ENCODE data around the gene KLF3.

DNA sequence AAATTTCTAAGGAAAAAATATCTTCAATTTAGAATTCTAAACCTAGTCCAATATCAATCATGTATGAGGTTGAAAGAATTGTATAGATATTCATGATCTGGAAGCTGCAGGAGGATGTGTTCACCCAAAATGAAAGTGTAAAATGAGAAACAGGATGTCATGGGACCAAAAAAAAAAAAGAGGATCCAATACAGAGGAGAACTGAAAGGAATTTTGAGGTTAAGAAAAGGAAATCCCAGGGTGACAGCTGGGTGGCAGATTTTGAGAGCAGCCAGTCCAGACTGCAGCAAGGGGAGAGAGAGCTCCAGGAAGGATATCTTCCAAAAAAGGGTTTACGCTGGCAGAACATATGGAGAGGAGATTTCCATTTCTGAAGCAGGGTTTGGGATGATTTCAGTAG, 79.9 kb downstream of the KLF3 start:
- no peak for TF ChIP-seq MAFK (IDR thresholded peaks at IDR 0.05; ENCODE audit: low read depth, low read length)
- TF ChIP-seq MXI1 (IDR thresholded peaks at IDR 0.05; ENCODE audit: borderline replicate concordance, low read depth, low read length), result no peak
- TF ChIP-seq, protein P1, sequence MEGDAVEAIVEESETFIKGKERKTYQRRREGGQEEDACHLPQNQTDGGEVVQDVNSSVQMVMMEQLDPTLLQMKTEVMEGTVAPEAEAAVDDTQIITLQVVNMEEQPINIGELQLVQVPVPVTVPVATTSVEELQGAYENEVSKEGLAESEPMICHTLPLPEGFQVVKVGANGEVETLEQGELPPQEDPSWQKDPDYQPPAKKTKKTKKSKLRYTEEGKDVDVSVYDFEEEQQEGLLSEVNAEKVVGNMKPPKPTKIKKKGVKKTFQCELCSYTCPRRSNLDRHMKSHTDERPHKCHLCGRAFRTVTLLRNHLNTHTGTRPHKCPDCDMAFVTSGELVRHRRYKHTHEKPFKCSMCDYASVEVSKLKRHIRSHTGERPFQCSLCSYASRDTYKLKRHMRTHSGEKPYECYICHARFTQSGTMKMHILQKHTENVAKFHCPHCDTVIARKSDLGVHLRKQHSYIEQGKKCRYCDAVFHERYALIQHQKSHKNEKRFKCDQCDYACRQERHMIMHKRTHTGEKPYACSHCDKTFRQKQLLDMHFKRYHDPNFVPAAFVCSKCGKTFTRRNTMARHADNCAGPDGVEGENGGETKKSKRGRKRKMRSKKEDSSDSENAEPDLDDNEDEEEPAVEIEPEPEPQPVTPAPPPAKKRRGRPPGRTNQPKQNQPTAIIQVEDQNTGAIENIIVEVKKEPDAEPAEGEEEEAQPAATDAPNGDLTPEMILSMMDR (conservative IDR thresholded peaks at IDR 0.05; ENCODE audit: low read depth, low read length), result no peak
- no peak for TF ChIP-seq RAD21 (IDR thresholded peaks at IDR 0.05; ENCODE audit: low read length)
- TF ChIP-seq POLR2A (IDR thresholded peaks at IDR 0.05; ENCODE audit: low read depth, low read length), result no peak
- TF ChIP-seq, protein P2, sequence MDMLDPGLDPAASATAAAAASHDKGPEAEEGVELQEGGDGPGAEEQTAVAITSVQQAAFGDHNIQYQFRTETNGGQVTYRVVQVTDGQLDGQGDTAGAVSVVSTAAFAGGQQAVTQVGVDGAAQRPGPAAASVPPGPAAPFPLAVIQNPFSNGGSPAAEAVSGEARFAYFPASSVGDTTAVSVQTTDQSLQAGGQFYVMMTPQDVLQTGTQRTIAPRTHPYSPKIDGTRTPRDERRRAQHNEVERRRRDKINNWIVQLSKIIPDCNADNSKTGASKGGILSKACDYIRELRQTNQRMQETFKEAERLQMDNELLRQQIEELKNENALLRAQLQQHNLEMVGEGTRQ (IDR thresholded peaks at IDR 0.05; ENCODE audit: low read depth, low read length), result no peak
- TF ChIP-seq NFE2L2 (IDR thresholded peaks at IDR 0.05; ENCODE audit: low read depth, low read length), result no peak
